Measurements from ENCODE around the gene GNG13.

Gene GNG13

GRCh38 chr16:801584-802363 is 1.2 kb upstream of the GNG13 start:
- H3K27ac ChIP-seq = no peak overlapping the region
- no peak for TF ChIP-seq CTCF (conservative IDR thresholded peaks at IDR 0.05)
- no peak for TF ChIP-seq ZFX (IDR thresholded peaks at IDR 0.05)

GRCh38 chr16:800834-801511 is 439 bp upstream of the GNG13 start:
- H3K27ac ChIP-seq = no peak overlapping the region; the same call in 1 of the 2 replicates

GRCh38 chr16:799111-799947 is 1.2 kb downstream of the GNG13 start:
- TF ChIP-seq CTCF (conservative IDR thresholded peaks at IDR 0.05) (no peak), ZFX (IDR thresholded peaks at IDR 0.05) (no peak)

More at GRCh38 chr16:800834-801511, 439 bp upstream of the GNG13 start:
- TF ChIP-seq ZFX (IDR thresholded peaks at IDR 0.05) (no peak), CTCF (conservative IDR thresholded peaks at IDR 0.05) (no peak)

GRCh38 chr16:798666-799065 is 1.9 kb downstream of the GNG13 start:
- TF ChIP-seq ZFX (IDR thresholded peaks at IDR 0.05) (no peak), CTCF (conservative IDR thresholded peaks at IDR 0.05) (no peak)

More at GRCh38 chr16:799111-799947, 1.2 kb downstream of the GNG13 start:
- H3K27ac ChIP-seq = no peak overlapping the region

GRCh38 chr16:797686-798085 is 2.8 kb downstream of the GNG13 start:
- no peak overlapping the region for H3K27ac ChIP-seq
- TF ChIP-seq CTCF (conservative IDR thresholded peaks at IDR 0.05) = no peak
- TF ChIP-seq ZFX (IDR thresholded peaks at IDR 0.05) = no peak

More at GRCh38 chr16:798666-799065, 1.9 kb downstream of the GNG13 start:
- no peak overlapping the region for H3K27ac ChIP-seq

- TF ChIP-seq ZFX (IDR thresholded peaks at IDR 0.05) (no peak), CTCF (conservative IDR thresholded peaks at IDR 0.05) (no peak)
- H3K27ac ChIP-seq = no peak overlapping the region; the same call in 1 of the 2 replicates
Observed at GRCh38 chr16:797120-797420, 3.5 kb downstream of the GNG13 start.

All from C4-2B (cell line).